Brain microvascular endothelial cell (primary cell): ENCODE results near the gene HDAC7.

Experiments used
- DNase-seq: peaks from one replicate; pipeline ENCODE4 v3.0.0-alpha.2; 2020
- H3K27ac ChIP-seq: fragments of 250-450 bp; sonication (Bioruptor Pico); 2 replicates; pipeline ENCODE4 v1.5.1; 2020; ENCODE audit warnings: mild to moderate bottlenecking, moderate library complexity
- H3K27me3 ChIP-seq: fragments of 250-450 bp; sonication (Bioruptor Pico); replicated peaks from 2 replicates; pipeline ENCODE4 v1.5.1; 2020; ENCODE audit warnings: mild to moderate bottlenecking
- H3K36me3 ChIP-seq: fragments of 250-450 bp; sonication (Bioruptor Pico); replicated peaks from 2 replicates; pipeline ENCODE4 v1.5.1; 2020; ENCODE audit warnings: mild to moderate bottlenecking
- H3K4me3 ChIP-seq: 2 replicates; pipeline ENCODE4 v1.5.1; 2011; ENCODE audit warnings: low read depth, mild to moderate bottlenecking, control low read depth, low read length, moderate library complexity
- CTCF ChIP-seq: IDR thresholded peaks from 2 replicates; pipeline ENCODE4 v1.5.1; 2011; ENCODE audit warnings: low read depth, mild to moderate bottlenecking, moderate library complexity, low read length, control low read depth, inconsistent platforms; ENCODE audit errors: missing control alignments
- in situ Hi-C: cut with HindIII; loops from 2 replicates; pipeline ENCODE4 v1.10.0; 2017; ENCODE audit warnings: low sequenced_read_pairs, low pct_ligation_motif_present

The HDAC7 gene

GRCh38 chr12:47795814-47796411 is 23.8 kb downstream of the HDAC7 start:
- in situ Hi-C loops = no loop called here
- no peak overlapping the region for H3K27ac ChIP-seq
- H3K27me3 ChIP-seq = no peaks in the 10 kb centered on the region
- no peak for DNase-seq
- no peak overlapping the region for H3K4me3 ChIP-seq
- H3K36me3 ChIP-seq = peaks cover 67% of the 10 kb centered on the region
- no peak for TF ChIP-seq CTCF

- Histone ChIP-seq H3K27me3 (no peaks in the 10 kb centered on the region), H3K27ac (no peak overlapping the region), H3K4me3 (no peak overlapping the region), H3K36me3 (peaks cover 73% of the 10 kb centered on the region)
- no peak for DNase-seq
- in situ Hi-C loops = no loop called here
- TF ChIP-seq CTCF = no peak
These were observed 24.4 kb downstream of the HDAC7 start for GRCh38 chr12:47795121-47795813.

GRCh38 chr12:47794679-47795078 is 25.0 kb downstream of the HDAC7 start:
- Histone ChIP-seq H3K36me3 (peaks cover 79% of the 10 kb centered on the region), H3K4me3 (no peak overlapping the region), H3K27ac (no peak overlapping the region), H3K27me3 (no peaks in the 10 kb centered on the region)
- in situ Hi-C loops = no loop called here
- TF ChIP-seq CTCF = no peak
- DNase-seq = no peak

GRCh38 chr12:47793015-47793681 is 26.6 kb downstream of the HDAC7 start:
- no peaks in the 10 kb centered on the region for H3K27me3 ChIP-seq
- no peak for TF ChIP-seq CTCF
- in situ Hi-C loops = no loop called here
- H3K27ac ChIP-seq = no peak overlapping the region
- H3K4me3 ChIP-seq = no peak overlapping the region
- H3K36me3 ChIP-seq = peaks cover 90% of the 10 kb centered on the region
- DNase-seq = no peak

- no peak overlapping the region for H3K27ac ChIP-seq
- no peak overlapping the region for H3K4me3 ChIP-seq
- peaks cover 94% of the 10 kb centered on the region for H3K36me3 ChIP-seq
- TF ChIP-seq CTCF = no peak
- no peak for DNase-seq
- H3K27me3 ChIP-seq = no peaks in the 10 kb centered on the region
- in situ Hi-C loops = no loop called here
These were observed 27.8 kb downstream of the HDAC7 start for GRCh38 chr12:47791874-47792273.
